PC-3 (cell line): ENCODE measurements around the gene FASLG.

Experiments
- CTCF ChIP-seq: fragments of 300-600 bp; sonication (generic); conservative IDR thresholded peaks from 2 replicates; pipeline ENCODE4 v1.5.1; 2017; ENCODE audit warnings: antibody characterized with exemption, low read depth, mild to moderate bottlenecking, low read length
- EZH2 ChIP-seq: fragments of 300-600 bp; sonication (generic); IDR thresholded peaks from one replicate; pipeline ENCODE4 v1.6.1; 2017; ENCODE audit warnings: antibody characterized with exemption, mild to moderate bottlenecking, low read length; ENCODE audit not compliant: unreplicated experiment
- EZH2phosphoT487 ChIP-seq: fragments of 300-600 bp; sonication (generic); IDR thresholded peaks from 2 replicates; pipeline ENCODE4 v1.6.1; 2018; ENCODE audit warnings: mild to moderate bottlenecking, antibody characterized with exemption, low read length, borderline replicate concordance

GRCh38 chr1:172682812-172683211 lies 23.9 kb downstream of the FASLG start:
- TF ChIP-seq EZH2phosphoT487 (no peak), CTCF (no peak), EZH2 (no peak)
